Natural killer cell (primary cell): Measurements from ENCODE around the gene CDH23. TPM values are rescaled to one million over a fixed set of nuclear protein-coding genes. Genes with fewer than 3 reads are reported as not detected.

Source experiments
- ATAC-seq, 3 donors: fragments of 150-1000 bp in 2 of 3; fragments of 200-7000 bp in 1 of 3; cut with Tn5 transposase; 1 replicate in 1 of 3; 2 replicates in 2 of 3; pipeline ENCODE4 v1.10.0; 2021; ENCODE audit warnings: mild to moderate bottlenecking in 2 of 3, moderate library complexity in 2 of 3
- DNase-seq, 2 donors: peaks; one replicate each; pipeline versions ENCODE4 v3.0.0 to v3.0.0-alpha.2; 2013 to 2021; ENCODE audit warnings: mixed read lengths in 1 of 2
- H3K27ac ChIP-seq: one replicate; pipeline ENCODE4 v1.5.1; 2013; ENCODE audit warnings: mild to moderate bottlenecking, low read length
- H3K27me3 ChIP-seq: one replicate; pipeline ENCODE4 v1.6.1; 2013; ENCODE audit warnings: low read length; ENCODE audit not compliant: control insufficient read depth, insufficient read depth
- H3K36me3 ChIP-seq: one replicate; pipeline ENCODE4 v1.6.1; 2013; ENCODE audit warnings: low read length; ENCODE audit not compliant: control insufficient read depth, insufficient read depth
- H3K4me1 ChIP-seq: one replicate; pipeline ENCODE4 v1.6.1; 2013; ENCODE audit warnings: low read length; ENCODE audit not compliant: control insufficient read depth, insufficient read depth
- H3K4me3 ChIP-seq: one replicate; pipeline ENCODE4 v1.5.1; 2013; ENCODE audit warnings: low read length
- H3K9me3 ChIP-seq: one replicate; pipeline ENCODE4 v1.6.1; 2013; ENCODE audit warnings: low read length; ENCODE audit not compliant: control insufficient read depth, insufficient read depth
- H3K27ac Mint-ChIP-seq, 2 donors: one replicate each; pipeline ENCODE4 v1.8.0; 2022; ENCODE audit warnings: mild to moderate bottlenecking in 2 of 2, mixed read lengths in 2 of 2, moderate library complexity in 1 of 2
- H3K27me3 Mint-ChIP-seq, 2 donors: one replicate each; pipeline ENCODE4 v1.8.0; 2022; ENCODE audit warnings: low read depth in 2 of 2, mixed read lengths in 2 of 2
- H3K36me3 Mint-ChIP-seq: one replicate; pipeline ENCODE4 v1.8.0; 2022; ENCODE audit warnings: mixed read lengths
- H3K4me1 Mint-ChIP-seq, 2 donors: one replicate each; pipeline ENCODE4 v1.8.0; 2022; ENCODE audit warnings: mixed read lengths in 2 of 2
- H3K4me3 Mint-ChIP-seq: one replicate; pipeline ENCODE4 v1.8.0; 2022; ENCODE audit warnings: mild to moderate bottlenecking, moderate library complexity, mixed read lengths
- H3K9me3 Mint-ChIP-seq, 2 donors: one replicate each; pipeline ENCODE4 v1.8.0; 2022; ENCODE audit warnings: mixed read lengths in 2 of 2
- WGBS: methylation state at CpG from one replicate; pipeline ENCODE4 v1.1.7; 2013; ENCODE audit warnings: missing lambda C conversion rate; ENCODE audit not compliant: insufficient coverage; 5-methylcytosine and 5-hydroxymethylcytosine counted together
- intact Hi-C: fragments of 100-400 bp; cut with micrococcal nuclease; formaldehyde crosslinking; loops from one replicate; pipeline ENCODE4 v1.14.2; 2022
- total RNA-seq, 4 donors: library from RNA; stranded (reverse); fragments of 120-200 nt in 1 of 4; gene quantifications; one replicate each; pipeline versions ENCODE4 v1.2.3 to v1.2.4, GENCODE V29; 2013 to 2022
- TF ChIP-seq, protein P1 (sequence below): fragments of 200-600 bp; IDR thresholded peaks from one replicate; pipeline ENCODE4 v1.8.0; 2022; ENCODE audit warnings: antibody characterized with exemption

CDH23 gene
- total RNA-seq, 3 donors from 2014 or later (not counting 1 experiment from before 2014, with no cell fraction given) = 1.2 to 6.0 (median 4.3) TPM

DNA sequence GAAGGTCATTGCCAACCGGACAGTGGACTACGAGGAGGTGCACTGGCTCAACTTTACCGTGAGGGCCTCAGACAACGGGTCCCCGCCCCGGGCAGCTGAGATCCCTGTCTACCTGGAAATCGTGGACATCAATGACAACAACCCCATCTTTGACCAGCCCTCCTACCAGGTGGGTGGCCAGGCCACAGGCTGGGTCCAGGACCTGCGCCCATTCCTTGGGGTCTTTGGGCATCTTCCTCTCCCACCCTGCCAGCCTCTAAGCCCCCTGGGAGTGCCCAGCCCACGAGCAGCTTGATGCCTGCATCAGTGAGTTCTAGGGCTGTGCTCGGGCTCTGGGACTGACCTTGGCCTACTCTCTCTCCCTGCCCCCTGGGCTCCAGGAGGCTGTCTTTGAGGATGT, 402.4 kb downstream of the CDH23 start:
- Histone ChIP-seq H3K27ac (no peak overlapping the region), H3K27me3 (no peaks in the 10 kb centered on the region), H3K4me1 (peaks cover 26% of the 10 kb centered on the region), H3K4me3 (no peak overlapping the region), H3K36me3 (no peaks in the 10 kb centered on the region), H3K9me3 (no peaks in the 10 kb centered on the region)
- intact Hi-C loops = no loop called here
- no peaks in the 10 kb centered on the region for H3K9me3 Mint-ChIP-seq
- no peak overlapping the region for H3K27ac Mint-ChIP-seq
- DNase-seq (no peak), ATAC-seq (no peak)
- H3K36me3 Mint-ChIP-seq = no peaks in the 10 kb centered on the region
- H3K4me1 Mint-ChIP-seq = peaks cover 13 to 14% of the 10 kb centered on the region in 2 donors
- H3K4me3 Mint-ChIP-seq = no peak overlapping the region
- H3K27me3 Mint-ChIP-seq = no peaks in the 10 kb centered on the region
- TF ChIP-seq, protein P1, sequence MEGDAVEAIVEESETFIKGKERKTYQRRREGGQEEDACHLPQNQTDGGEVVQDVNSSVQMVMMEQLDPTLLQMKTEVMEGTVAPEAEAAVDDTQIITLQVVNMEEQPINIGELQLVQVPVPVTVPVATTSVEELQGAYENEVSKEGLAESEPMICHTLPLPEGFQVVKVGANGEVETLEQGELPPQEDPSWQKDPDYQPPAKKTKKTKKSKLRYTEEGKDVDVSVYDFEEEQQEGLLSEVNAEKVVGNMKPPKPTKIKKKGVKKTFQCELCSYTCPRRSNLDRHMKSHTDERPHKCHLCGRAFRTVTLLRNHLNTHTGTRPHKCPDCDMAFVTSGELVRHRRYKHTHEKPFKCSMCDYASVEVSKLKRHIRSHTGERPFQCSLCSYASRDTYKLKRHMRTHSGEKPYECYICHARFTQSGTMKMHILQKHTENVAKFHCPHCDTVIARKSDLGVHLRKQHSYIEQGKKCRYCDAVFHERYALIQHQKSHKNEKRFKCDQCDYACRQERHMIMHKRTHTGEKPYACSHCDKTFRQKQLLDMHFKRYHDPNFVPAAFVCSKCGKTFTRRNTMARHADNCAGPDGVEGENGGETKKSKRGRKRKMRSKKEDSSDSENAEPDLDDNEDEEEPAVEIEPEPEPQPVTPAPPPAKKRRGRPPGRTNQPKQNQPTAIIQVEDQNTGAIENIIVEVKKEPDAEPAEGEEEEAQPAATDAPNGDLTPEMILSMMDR = no peak
- WGBS = 84% methylated on average over 10 of the region's 10 CpGs

DNA sequence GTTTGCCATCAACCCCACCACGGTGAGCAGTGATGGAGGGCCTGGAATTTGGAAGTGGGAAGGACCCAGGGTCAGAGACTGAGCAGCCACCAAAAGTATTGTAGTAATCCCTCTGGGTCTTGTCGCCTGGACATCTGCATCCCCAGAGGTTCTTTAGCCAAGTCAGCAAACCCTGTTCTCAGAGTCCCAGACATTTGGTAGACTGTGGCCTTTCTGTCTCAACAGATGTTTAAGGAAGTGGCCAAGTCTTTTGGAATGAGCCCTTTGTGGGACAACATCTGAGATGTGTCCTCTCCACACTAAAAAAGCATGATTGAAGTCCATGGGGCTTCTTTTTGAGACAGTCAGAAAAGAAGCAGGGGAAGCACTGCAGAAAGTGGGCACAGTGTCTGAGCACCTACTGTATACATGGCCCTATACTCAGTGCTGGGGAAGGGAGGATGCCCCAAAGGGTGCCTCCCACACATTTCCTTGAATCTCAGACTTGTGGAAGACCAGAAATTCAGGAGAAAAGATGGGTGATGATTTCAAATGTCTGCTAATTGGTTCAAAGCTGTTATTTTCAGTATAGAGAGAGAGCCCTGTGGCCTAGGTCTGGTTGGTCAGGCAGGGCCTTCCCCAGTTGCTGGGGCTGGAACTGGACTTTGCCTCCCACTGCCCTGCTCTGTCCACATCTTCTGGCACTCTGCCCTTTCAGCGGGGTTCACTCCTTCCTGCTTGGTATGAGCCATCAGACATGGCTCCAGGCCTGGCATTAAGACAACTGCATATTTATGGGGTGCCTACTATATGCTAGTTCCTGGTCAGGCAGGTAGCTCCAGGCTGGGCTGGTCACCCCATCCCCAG, 403.1 kb downstream of the CDH23 start:
- TF ChIP-seq, protein P1 = no peak

DNA sequence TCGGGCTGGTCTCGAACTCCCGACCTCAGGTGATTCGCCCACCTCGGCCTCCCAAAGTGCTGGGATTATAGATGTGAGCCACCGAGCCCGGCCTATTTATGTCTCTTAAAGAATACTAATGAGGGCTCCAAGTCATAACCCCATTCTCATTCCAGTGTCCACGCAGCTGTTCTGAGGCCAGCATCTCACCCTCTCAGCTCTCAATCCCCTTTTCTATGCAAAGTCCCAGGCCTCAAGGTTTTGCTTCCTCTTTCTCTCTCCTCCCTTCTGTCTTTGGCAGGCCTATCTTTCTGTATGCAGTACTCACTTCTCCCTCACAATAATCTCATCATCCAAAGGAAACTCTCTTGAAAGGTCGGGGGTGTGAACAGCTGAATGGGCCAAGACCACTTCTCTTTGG, 404.6 kb downstream of the CDH23 start:
- Mint-ChIP-seq H3K27ac (no peak overlapping the region), H3K4me3 (no peak overlapping the region), H3K9me3 (no peaks in the 10 kb centered on the region), H3K27me3 (no peaks in the 10 kb centered on the region), H3K4me1 (peaks cover 13 to 14% of the 10 kb centered on the region in 2 donors), H3K36me3 (no peaks in the 10 kb centered on the region)
- DNase-seq (no peak), ATAC-seq (no peak)
- no peaks in the 10 kb centered on the region for H3K36me3 ChIP-seq
- H3K9me3 ChIP-seq = no peaks in the 10 kb centered on the region
- TF ChIP-seq, protein P1 = no peak
- H3K27me3 ChIP-seq = no peaks in the 10 kb centered on the region
- intact Hi-C loops = no loop called here
- no peak overlapping the region for H3K4me3 ChIP-seq
- no peak overlapping the region for H3K27ac ChIP-seq
- 60% methylated on average over 9 of the region's 9 CpGs for WGBS
- peaks cover 30% of the 10 kb centered on the region for H3K4me1 ChIP-seq

More for the DNA sequence above, 403.1 kb downstream of the CDH23 start:
- Histone ChIP-seq H3K27me3 (no peaks in the 10 kb centered on the region), H3K4me1 (peaks cover 26% of the 10 kb centered on the region), H3K4me3 (no peak overlapping the region), H3K36me3 (no peaks in the 10 kb centered on the region), H3K9me3 (no peaks in the 10 kb centered on the region), H3K27ac (no peak overlapping the region)
- WGBS = 83% methylated on average over 3 of the region's 3 CpGs
- Mint-ChIP-seq H3K9me3 (no peaks in the 10 kb centered on the region), H3K27me3 (no peaks in the 10 kb centered on the region), H3K4me1 (peaks cover 13 to 14% of the 10 kb centered on the region in 2 donors), H3K36me3 (no peaks in the 10 kb centered on the region), H3K27ac (no peak overlapping the region), H3K4me3 (no peak overlapping the region)
- ATAC-seq (no peak), DNase-seq (no peak)
- intact Hi-C loops = no loop called here
